ENCODE measurements around the gene HOXA11.

The HOXA11 gene

DNA sequence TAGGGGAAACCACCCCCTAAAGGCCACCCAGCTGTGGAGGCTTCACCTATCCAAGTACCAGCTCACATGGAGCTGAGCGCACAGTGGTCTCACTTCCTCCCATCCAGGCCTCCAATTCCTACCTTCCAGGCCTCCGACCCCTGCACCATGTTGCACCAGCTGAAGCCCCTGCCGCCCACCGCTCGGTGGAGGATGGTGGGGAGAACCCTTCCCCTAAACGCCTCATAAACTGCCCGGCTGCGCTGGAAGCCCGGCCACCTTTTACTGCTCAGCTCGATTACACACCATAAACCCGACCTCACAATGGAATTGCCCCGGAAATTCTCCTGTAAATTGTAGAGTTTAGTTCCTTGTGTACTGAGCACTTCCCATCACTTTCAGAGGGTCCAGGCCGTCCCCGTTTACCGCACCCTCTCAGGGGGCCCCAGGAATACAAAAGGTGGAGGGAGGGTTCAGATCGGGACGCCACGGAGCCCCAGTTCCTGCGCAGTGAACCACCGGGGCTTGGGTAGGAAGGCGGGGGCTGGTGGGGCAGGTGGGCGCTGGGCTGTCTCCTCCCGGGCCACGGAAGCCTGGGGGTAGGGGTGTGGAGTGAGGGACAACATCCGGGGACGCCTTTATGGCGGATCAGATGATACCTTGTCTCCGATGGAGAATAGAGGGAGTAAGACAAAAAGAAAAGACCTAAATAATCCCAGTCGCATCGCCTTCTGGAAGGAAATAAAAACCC, 27.2 kb downstream of the HOXA11 start:
- no peak for FAIRE-seq

DNA sequence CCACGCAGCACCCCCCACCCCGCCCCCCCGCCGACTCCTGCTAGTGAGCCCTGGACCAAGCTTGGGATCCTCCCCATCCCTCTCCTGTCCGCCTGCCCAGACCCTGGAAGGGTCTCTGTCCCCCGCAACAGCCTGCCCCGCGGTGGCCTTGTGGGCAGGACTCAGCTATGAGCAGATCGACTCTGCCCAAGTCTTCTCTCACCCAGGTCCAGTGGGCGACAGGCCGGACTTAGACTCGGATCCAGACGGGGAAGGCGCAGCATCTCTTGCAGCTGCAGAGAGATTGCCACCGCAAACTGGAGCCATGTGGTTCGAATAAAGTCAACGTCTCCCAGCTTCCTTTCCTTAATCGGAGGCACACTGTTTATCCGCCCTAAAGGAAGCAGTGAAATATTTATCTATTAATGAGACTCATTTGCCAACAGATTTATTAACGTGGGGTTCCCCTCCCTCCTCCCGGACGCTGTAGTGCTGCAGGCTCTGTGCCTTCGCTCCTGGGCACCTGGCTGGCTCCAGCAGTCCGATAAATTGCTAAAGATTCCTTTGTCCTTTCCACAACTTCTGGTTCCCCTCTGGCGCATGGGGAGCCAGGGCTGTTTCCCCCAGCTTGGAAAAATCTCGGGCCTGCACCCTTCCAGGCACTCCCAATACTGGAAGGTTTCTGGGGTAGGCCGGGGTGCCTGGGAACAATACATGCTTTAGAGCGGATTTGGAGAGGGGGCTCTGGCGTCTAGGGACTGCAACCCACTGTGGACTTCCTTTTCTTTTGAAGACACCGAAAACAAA, 27.9 kb downstream of the HOXA11 start:
- FAIRE-seq: no peak

DNA sequence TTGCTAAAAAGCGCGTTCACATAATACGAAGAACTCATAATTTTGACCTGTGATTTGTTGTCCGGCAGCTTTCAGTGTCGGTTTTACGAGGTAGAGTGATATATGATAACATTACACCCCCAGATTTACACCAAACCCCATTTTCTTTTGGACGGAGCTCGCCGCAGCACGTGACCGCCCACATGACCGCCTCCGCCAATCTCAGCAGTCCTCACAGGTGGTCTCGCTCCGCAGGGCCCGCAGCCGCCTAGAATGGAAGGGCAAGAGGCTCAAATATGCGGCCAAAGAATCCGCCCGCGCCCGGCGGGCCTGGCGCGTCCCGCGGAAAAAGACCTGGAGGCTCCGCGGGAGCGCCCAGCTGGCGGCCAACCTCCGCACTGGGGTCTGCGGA, 28.5 kb downstream of the HOXA11 start, which contains the start of gene HOXA7:
HOXA7 (minus strand) TSS at position 168 of the 391 bp plus-strand sequence; CDS start at position 38, 130 bp downstream.
- FAIRE-seq: no peak

DNA sequence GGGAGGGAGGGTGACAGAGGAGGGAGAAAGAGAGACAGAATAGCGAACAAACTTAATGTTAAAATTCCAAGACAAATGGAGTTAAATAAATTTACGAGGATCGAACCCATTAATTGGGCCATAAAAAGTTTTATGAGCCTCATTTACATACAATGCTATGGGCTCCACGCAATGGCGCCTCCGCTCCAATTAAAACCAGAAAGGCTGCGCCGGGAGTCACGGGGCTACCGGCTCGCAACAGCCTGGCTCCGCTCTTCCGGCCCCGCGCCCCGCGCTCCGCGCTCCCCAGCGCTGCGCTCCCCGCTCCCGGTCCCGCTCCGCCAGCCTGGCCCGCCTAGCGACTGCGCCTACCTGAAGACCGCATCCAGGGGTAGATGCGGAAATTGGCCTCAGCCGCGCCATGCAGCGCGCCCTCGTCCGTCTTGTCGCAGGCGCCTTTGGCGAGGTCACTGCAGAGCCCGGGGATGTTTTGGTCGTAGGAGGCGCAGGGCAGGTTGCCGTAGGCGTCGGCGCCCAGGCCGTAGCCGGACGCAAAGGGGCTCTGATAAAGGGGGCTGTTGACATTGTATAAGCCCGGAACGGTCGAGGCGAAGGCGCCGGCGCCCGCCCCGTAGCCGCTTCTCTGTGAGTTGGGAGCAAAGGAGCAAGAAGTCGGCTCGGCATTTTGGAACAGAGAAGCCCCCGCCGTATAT, 29.1 kb downstream of the HOXA11 start:
- no peak for FAIRE-seq

DNA sequence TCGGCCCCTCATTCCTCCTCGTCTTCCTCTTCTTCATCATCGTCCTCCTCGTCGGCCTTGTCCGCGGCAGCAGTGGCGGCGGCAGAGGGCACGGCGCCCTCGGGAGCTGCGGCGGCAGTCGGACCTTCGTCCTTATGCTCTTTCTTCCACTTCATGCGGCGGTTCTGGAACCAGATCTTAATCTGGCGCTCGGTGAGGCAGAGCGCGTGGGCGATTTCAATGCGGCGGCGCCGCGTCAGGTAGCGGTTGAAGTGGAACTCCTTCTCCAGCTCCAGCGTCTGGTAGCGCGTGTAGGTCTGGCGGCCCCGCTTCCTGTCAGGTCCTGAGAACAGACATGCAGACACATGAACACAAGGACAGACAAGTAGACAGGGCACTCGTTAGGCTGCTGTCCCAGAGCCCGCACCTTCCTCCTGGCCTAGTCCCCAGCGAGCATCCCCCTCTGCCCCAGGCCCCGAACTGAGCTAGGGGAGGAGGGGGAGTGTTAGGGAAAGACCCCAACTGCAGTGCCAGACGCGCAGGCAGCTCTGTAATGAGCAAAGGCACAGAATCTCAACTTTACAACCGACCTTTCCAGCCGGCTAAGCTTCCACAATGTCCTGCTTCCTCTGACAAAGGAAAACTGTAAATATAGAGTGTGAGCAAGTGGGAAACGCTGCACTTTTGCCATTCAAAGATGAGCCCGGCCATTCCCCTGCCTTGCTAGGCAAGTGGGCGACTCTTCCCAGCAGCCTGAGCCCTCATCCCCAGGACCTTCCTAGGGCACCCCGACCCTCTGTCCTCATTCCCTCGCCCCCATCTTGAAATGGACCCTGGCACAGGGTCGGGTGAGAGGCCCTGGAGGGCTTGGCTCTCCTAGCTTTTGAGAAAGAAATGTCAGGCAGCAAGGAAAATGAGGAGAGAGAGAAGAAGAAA, 29.9 kb downstream of the HOXA11 start:
- no peak for FAIRE-seq

DNA sequence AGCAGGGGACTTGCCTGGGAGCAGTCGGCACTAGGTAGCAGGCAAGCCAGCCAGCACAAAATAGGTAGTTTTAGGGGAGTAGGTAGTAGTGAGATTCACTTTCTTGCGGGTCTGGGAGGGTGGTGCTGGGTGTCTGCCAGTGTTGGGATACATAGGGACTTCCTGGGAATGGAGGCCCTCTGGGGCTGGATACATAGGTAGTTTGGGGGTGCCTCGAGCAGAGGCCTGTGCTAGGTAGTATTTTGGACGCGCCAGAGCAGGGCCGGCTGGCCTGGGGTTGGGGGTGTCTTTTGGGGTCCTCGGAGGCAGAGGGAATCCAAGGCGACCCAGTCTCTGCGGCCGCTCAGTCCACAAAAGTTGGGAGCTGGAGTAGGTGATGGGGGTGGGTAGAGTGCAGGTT, 30.7 kb downstream of the HOXA11 start:
- FAIRE-seq: no peak

DNA sequence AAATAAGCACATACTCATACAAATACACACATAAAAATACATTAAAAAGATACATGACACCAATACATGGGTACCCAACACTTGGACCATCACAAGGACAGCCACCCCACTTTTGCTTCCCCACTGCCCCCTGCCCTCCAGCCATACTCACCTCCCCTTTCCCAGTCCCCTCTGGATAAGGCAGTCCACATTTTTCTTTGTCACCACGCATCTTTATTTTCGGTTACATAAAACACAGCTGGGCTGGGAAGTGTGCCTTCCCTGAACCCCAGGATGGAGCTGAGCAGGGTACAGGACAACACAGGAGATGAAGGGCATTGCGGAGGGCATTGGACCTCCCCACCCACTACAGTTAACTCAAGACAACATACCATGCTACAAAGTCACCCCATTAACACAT, 31.5 kb downstream of the HOXA11 start:
- no peak for FAIRE-seq

DNA sequence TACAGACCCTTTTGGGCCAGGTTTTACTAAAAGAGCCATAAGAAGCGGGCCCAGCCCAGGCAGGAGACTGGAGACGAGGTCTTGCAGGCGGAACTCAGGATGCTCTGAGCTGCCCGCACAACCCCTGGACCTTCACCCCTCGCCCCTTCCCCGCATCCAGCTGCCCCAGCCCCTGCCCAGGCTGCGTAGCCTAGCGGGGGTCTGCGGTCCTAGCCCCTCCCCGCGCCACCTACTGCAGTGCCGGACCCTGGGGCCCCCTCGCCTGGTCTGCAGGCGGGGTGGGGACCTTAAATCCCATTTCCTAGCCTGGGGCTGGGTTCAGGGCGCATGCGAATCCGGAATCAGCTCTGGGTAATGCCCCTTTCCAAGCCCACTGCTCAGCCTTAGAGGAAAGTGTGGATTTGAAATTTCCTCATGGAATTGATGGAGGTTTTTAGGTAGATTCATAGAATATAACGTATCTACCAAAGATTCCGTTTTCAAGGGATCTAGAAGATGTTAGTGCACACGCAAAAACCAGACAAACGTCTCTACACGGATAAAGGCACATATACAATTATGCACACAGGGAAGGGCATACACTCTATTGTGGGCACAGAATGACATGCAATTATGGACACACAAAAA, 32.1 kb downstream of the HOXA11 start:
- FAIRE-seq: no peak

DNA sequence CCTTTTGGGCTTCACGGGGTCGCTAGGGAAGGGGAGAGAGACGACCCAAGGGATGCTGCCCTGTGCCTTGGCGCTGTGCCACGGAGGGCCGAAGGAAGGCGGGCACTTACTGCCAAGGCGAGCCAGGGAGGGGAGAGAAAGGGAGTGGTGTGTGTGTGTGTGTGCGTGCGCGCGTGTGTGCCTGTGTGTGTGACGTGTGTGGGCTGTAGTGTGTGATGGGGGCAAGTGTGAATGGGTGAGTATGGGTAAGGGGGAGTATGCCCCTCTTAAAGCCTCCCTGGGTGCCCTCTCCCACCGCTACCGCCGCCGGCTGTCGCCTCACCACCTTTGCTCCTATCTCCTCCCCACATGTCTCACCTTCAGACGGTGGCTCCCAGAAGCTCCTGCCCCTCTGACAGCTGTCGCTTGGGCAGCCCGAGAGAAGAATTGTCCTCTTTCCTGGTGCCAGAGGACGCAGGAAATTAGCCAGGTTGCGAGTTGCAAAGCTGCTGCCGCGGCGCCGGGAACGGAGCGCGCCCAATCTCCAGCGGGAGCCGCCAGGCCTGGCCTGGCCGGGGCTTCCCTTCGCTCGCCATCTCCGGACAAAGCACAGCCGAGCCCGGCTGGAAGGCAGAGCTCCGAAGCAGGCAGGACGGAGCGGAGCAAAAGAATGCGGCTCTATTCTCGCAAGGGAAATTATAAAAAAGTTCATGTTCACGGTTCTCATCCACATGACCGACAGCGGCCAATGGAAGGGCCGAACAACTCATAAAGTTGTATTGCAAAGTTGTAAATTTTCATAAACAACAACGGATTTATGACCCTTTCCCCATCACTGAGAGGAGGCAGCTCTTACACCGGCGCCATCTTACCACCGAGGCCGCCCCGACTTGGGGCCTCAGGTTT, 32.9 kb downstream of the HOXA11 start, which contains the start of gene HOXA3:
HOXA3 (minus strand) TSS at position 653 of the 885 bp plus-strand sequence. CDS start 41,943 bp downstream, outside the sequence.
- peak; percentile 92 for FAIRE-seq

DNA sequence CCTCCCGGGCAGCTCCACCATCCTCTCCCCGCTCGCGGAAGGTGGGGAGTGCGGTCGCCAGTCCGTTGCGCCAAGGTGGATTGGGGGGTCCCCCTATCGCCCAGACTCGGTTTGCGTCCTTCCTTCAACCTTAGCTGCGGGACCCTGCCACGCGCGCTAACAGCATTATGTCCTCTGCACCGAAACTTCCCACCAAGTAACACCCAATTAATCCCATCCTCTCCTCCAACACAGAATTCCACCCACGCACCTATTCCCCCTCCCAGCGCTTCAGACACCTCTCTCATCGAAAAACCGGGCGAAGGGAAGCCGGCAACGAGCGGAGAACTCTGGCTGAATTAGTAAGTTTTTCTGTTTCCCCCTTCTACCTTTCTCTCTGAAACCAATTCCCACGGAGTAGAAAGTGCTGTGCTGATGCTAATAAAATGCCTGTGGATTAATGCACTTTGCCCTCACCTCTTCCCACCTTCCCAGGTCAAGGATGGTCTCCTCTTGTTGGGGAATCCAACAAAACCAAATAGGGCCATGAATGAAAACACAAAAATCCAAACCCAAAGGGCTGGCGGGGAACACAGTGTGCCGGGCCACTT, 33.6 kb downstream of the HOXA11 start:
- FAIRE-seq: no peak

DNA sequence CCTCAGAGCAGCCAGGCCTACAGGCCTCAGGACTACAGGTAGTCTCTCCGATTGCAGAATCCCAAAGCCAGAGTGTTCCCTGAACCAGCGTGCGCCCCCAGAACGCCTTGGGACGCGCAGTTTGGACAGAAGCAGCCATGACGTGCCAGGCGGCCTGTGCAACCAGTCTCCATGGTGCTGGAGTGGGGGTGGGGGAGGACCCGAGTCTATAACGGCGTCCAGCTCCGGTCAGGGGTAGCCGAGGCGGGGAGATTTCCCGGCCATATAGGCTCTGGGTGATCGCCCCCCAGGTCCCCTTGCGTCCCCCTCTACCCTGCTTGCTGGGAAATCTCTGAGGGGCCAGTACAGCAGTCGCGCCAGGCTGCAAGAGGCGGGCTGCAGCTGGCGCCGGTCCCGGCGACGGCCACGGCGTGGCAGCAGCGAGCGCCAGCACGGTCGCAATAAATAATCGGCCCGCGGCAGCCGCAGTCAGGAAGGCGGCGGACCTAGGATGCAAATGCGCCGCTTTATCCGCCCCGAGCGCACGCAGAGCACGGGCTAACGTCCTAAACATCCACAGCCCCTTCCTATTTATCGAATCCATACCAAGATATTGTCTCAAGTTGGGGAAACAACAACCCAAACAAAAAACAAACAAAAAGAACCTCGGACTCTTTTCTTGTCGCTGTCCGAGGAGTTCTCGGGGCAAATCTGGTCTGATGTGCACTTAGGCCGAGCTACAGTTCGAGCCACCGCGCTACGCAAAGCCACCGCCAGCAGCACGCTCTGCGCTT, 34.3 kb downstream of the HOXA11 start:
- no peak for FAIRE-seq

DNA sequence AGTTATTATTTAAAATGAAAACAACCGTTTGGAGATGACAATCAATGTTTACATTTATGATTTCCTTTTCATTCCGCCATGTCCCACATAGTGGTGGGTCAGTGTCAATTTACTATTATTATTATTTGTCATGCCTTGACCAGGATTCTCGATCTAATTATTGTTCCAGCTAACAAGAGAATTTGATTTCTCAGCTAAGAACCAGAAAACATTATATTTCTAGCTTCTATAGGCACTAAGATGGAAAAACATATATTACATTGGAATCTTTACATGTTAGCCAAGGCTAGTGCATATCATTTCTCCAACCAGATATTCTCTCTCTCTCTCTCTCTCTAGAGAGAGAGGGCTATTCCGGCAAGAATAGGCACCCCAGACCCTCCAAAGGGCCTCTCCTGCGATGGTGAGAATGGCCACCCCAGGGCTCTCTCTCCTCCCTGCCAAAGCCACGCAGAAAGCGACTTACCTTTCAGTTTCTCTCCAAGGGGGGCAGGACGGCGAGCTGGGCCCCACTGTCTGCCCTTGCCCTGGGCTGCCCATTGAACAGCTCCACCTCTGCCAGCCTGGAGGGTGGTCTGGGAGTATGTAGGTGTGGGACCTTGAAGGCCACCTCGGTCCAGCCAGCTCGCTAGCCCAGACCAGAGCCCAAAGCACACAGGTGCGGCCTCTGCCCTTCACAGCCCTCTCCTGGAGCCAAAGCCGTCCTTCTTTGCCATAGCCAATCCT, 35.0 kb downstream of the HOXA11 start:
- no peak for FAIRE-seq

DNA sequence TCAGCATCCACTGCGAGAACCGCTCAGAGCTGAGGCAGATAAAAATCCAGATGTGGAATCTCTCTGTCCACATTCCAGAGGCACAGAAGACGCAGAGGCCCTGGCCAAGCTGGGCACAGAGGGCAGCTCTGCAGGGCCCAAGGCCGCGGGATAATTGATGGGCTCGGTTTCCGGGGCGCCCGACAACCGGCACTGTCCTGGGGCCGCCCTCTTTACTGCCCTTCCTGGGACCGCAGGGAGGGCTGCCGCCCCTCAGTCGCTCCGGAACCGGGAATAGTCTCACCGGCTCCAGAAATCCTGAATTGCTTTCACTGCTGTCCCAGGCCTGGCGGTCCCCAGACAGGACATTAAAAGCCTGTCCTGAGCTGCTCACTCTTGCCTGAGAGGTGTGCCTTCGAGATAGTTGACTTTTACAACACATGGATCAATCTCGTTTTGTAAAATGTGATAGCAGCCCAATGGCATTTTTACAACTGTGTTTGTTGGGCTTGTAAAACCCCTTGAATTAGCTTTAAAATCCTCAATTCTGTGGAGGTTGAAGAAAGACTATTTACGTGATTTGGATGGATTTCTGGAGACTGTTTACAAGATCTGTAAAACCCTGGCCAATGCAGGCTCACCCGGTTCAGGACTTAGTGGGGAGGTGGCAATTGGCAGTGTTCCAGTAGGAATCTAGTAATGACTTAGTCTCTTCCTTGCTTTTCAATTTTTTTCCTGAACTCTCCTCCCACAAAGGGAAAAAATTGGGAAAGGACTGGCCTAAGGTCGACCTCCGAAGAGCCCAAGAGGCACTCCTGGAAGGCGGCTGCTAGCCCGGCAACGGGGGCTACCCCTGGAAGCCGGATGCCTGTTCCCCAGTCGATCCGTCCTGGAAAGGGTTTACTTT, 36.0 kb downstream of the HOXA11 start:
- no peak for FAIRE-seq

DNA sequence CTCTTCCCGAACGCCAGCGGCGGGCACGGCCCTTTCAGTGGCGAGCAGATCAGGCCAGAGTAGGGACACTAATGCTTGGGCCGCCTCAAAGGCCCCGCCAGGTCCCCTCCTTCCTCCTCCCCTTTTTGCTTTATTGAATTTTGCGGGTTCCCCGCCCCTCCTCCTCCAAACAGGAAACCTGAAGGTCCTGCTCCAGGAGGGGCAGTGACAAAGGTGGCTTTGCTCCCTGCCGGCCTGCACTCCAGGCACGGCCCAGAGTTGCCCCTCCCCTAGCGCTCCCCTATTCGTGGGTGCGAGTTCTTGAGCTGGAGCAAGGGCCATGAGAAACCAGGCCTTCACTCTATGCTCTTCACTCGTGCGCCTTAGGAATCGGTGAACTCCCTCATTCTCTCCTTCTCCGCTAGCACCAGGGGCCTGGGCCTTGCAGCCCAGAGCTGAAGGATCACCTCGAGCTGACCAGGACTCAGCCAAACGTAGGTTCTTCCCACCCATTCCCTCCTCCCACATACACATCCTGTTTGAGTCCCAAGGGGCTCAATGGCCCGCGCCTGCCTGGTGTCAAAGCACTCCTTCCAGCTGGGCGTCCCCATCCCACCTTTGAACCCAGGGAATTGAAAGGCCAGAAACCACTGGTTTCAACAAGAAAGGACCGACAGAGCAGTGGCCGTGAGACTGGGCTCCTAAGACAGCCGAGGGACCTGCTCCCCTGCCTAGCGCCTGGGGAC, 36.8 kb downstream of the HOXA11 start:
- FAIRE-seq: no peak

DNA sequence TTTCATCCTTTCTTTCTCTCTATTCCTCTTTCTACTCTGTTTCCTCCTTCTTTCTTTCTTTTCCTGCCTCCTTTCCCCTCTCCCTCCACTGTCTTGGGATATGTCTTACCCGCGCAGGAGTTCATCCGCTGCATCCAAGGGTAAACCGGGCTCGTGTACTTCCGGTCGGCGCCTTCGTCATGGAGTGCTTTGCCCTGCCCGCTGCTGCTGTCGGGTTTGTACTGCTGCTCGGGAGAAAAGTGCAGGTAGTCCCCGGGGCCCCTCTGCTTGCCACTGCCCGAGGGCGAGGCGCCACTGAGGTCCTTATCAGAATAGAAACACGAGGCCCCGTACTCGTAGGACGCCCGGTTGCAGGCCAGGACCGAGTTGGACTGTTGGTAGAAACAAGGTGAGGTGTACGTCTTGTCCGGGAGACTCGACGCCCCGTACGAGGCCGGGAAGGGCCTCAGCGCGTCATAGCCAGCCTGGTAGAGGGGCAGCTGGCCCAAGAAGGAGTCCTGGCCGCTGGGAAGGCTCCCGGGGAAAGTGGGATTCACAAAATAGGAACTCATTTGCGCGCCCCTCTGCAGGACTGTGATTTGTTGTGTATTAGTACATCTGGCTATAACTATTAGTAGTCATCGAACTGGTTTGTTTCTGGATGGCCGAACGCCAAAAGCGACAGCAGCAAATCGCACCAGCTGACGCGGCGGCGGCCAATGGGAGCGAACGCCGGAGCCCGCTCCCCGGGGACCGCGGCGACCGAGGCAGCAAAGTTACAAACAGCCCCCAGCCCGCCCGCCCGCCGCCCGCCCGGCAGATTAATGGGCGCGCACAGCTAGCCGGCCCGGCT, 37.6 kb downstream of the HOXA11 start, which contains the start of gene HOXA6:
HOXA6 (minus strand) TSS at position 576 of the 832 bp plus-strand sequence; CDS start at position 551, 25 bp downstream.
- no peak for FAIRE-seq
